Measurements from ENCODE around the gene PZP.

PZP gene

DNA sequence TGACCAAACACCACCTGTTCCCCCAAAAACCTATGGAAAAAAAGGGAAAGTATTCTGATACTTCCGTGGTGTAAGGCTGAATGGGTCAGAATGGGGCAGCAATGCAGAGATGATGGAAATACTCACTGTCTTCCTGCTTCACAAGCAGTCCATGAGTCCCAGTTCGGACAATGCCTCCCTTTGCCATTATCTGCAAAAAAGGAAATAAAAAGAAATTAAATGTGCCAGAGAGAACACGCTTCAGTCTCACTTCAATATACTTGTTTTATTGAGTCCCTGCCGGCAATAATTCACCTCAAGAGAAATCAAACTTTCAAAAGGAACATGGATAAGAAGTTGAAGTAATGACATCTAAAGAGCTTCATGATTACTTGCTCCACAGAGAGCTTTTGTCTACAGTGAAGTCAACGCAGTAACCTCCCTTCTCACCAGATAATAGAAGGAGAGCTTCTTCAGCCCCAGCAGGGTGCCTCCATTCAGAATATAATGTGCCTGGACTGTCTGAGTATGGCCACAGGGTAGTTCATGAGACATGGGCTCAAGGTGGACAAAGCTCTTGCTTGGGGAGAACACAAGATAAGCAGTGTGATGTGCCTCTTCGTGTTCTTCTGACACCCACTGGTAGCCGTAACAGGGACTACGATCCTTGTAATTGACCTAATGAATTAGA lies 107.0 kb downstream of the PZP start:
- no peaks in the 10 kb centered on the region for H3K9me3 ChIP-seq (ENCODE audit: insufficient read depth, low read depth, low read length)

DNA sequence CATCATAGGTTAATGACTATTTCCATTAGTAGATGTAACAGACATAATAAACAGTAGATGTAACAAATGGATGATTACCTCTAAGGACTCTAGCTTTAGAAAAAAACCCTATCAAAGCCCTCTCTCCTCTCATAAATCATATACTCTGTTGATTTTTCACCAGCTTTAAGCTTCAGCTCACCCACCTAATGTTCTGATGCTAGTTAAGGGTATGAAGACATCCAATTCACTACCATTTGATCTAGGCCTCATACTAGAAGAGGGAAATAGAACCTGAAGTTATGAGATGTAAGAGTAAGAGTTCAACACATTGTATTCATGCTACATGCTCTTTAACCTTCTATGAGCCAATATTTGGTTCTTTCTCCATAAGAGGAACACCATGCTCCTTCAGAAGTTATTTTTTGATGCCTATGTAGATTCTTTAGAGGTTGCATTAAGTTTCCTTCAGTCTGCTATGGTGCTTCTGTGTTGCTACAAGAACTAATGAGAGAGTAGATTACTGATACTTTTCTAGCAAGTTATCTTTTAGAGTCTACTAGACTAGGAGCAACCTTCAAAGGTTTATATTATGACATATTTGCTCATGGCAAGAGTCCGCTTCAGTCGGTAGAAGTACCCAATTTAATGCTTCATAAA lies 108.5 kb downstream of the PZP start:
- Histone ChIP-seq H3K4me1 (ENCODE audit: insufficient read depth, low read length) (no peaks in the 10 kb centered on the region), H3K9me3 (ENCODE audit: insufficient read depth, low read depth, low read length) (no peaks in the 10 kb centered on the region), H3K4me3 (ENCODE audit: low read length) (no peak overlapping the region), H3K27ac (ENCODE audit: low read depth, low read length) (no peak overlapping the region), H3K9ac (ENCODE audit: low read depth, low read length) (no peak overlapping the region), H3K27me3 (ENCODE audit: insufficient read depth, low read length) (no peaks in the 10 kb centered on the region), H3K36me3 (ENCODE audit: insufficient read depth, low read length) (no peaks in the 10 kb centered on the region)
- WGBS = no CpG with 5 or more reads among the region's 2 CpGs

More for the DNA sequence above, 107.0 kb downstream of the PZP start:
- Histone ChIP-seq H3K27me3 (ENCODE audit: insufficient read depth, low read length) (no peaks in the 10 kb centered on the region), H3K36me3 (ENCODE audit: insufficient read depth, low read length) (no peaks in the 10 kb centered on the region), H3K9ac (ENCODE audit: low read depth, low read length) (no peak overlapping the region), H3K4me1 (ENCODE audit: insufficient read depth, low read length) (no peaks in the 10 kb centered on the region), H3K27ac (ENCODE audit: low read depth, low read length) (no peak overlapping the region), H3K4me3 (ENCODE audit: low read length) (no peak overlapping the region)
- WGBS = 72% methylated on average over 6 of the region's 8 CpGs

Measured in HUES64 (cell line).